A549 (cell line): Measurements from ENCODE around the gene GTF2A1. TPM values are rescaled to one million over a fixed set of nuclear protein-coding genes. Genes with fewer than 3 reads are reported as not detected.
A peak's percentile ranks its signal among the peaks of the same experiment; 100 is the strongest.

Source experiments
- ATAC-seq, 2 experiments: fragments of 200-7000 bp in 1 of 2; fragments of >200 bp in 1 of 2; cut with Nextera tagmentation in 1 of 2; cut with Tn5 transposase in 1 of 2; 3 replicates each; pipeline versions ENCODE4 v1.8.0 to v1.9.1; 2018 to 2020; ENCODE audit warnings: mild to moderate bottlenecking in 1 of 2, moderate library complexity in 1 of 2
- CTCF ChIA-PET: fragments of 300-600 bp; sonication (Branson Sonifier 250); formaldehyde crosslinking; extraction: SDS; loops from one replicate; lab custom pipeline; 2021; ENCODE audit warnings: antibody characterized with exemption, inconsistent platforms; lab: Yijun Ruan, JAX
- POLR2A ChIA-PET: fragments of 350-600 bp; formaldehyde crosslinking; extraction: SDS; loops from one replicate; lab custom pipeline; 2021; ENCODE audit warnings: antibody characterized with exemption, inconsistent platforms; lab: Yijun Ruan, JAX
- DNase-seq, 2 experiments: peaks; one replicate each; pipeline versions ENCODE4 v3.0.0 to v3.0.0-alpha.2; 2011 to 2016; ENCODE audit warnings: low read depth in 1 of 2, low spot score in 1 of 2
- FAIRE-seq: peaks from 2 replicates; lab custom pipeline; 2011; peaks lifted over from hg19 to GRCh38; lab: Jason Lieb, UNC
- H3K27ac ChIP-seq, 2 experiments: fragments of >200 bp; sonication (Bioruptor Twin); formaldehyde crosslinking; 3 replicates each; pipeline ENCODE4 v1.5.1; 2016 to 2017
- H3K4me1 ChIP-seq: fragments of >200 bp; sonication (Bioruptor Twin); formaldehyde crosslinking; 3 replicates; pipeline ENCODE4 v1.6.1; 2016
- H3K4me2 ChIP-seq: fragments of >200 bp; sonication (Bioruptor Twin); formaldehyde crosslinking; 3 replicates; pipeline ENCODE4 v1.6.1; 2016
- H3K4me3 ChIP-seq: fragments of >200 bp; sonication (Bioruptor Twin); formaldehyde crosslinking; 3 replicates; pipeline ENCODE4 v1.5.1; 2016
- H3K9me3 ChIP-seq: fragments of >200 bp; sonication (Bioruptor Twin); formaldehyde crosslinking; 3 replicates; pipeline ENCODE4 v1.6.1; 2016
- CBX2 ChIP-seq: fragments of 200-600 bp; sonication (generic); IDR thresholded peaks from 2 replicates; pipeline ENCODE4 v1.6.1; 2016; ENCODE audit warnings: low read depth, mild to moderate bottlenecking, borderline replicate concordance
- CHD4 ChIP-seq: fragments of 200-600 bp; sonication (generic); IDR thresholded peaks from 2 replicates; pipeline ENCODE4 v1.6.1; 2016; ENCODE audit warnings: antibody characterized with exemption, mild to moderate bottlenecking, borderline replicate concordance
- EHF ChIP-seq: fragments of 250-450 bp; sonication (Bioruptor Pico); IDR thresholded peaks from 2 replicates; pipeline ENCODE4 v1.5.0; 2020; ENCODE audit warnings: mild to moderate bottlenecking
- EP300 ChIP-seq, 2 experiments: fragments of >200 bp; sonication (Bioruptor Twin); formaldehyde crosslinking; IDR thresholded peaks; 2 replicates in 1 of 2; 3 replicates in 1 of 2; pipeline ENCODE4 v1.6.1; 2016 to 2017
- FOSL2 ChIP-seq, 2 experiments: fragments of 450-650 bp in 1 of 2; fragments of >200 bp in 1 of 2; sonication (Bioruptor Twin) in 1 of 2; formaldehyde crosslinking; IDR thresholded peaks; 2 replicates each; pipeline versions ENCODE4 v1.5.0 to v1.6.1; 2016 to 2020; ENCODE audit warnings: mild to moderate bottlenecking in 1 of 2, moderate library complexity in 1 of 2
- HEYL ChIP-seq: fragments of 250-450 bp; sonication (Bioruptor Pico); IDR thresholded peaks from 2 replicates; pipeline ENCODE4 v1.8.0; 2021; ENCODE audit warnings: mild to moderate bottlenecking, moderate library complexity
- JUN ChIP-seq, 2 experiments: fragments of >200 bp; sonication (Bioruptor Twin); formaldehyde crosslinking; IDR thresholded peaks; 2 replicates in 1 of 2; 3 replicates in 1 of 2; pipeline ENCODE4 v1.6.1; 2016 to 2017
- JUNB ChIP-seq: fragments of >200 bp; sonication (Bioruptor Twin); formaldehyde crosslinking; IDR thresholded peaks from 2 replicates; pipeline ENCODE4 v1.6.1; 2016
- MAFK ChIP-seq: fragments of 450-650 bp; IDR thresholded peaks from 2 replicates; pipeline ENCODE4 v1.6.1; 2014; ENCODE audit not compliant: partially characterized antibody
- MAZ ChIP-seq: fragments of 150-350 bp; IDR thresholded peaks from 2 replicates; pipeline ENCODE4 v1.6.1; 2014; ENCODE audit warnings: antibody characterized with exemption, low read depth, low read length, borderline replicate concordance
- NFE2L2 ChIP-seq: fragments of 150-350 bp; conservative IDR thresholded peaks from 2 replicates; pipeline ENCODE4 v1.6.1; 2014; ENCODE audit warnings: low read length
- NR3C1 ChIP-seq: fragments of >200 bp; sonication (Bioruptor Twin); formaldehyde crosslinking; IDR thresholded peaks from 3 replicates; pipeline ENCODE4 v1.6.1; 2017
- PHF8 ChIP-seq: fragments of 200-600 bp; sonication (generic); IDR thresholded peaks from 2 replicates; pipeline ENCODE4 v1.6.1; 2016; ENCODE audit warnings: low read depth, mild to moderate bottlenecking, antibody characterized with exemption, moderate library complexity, borderline replicate concordance
- POLR2A ChIP-seq: IDR thresholded peaks from 2 replicates; pipeline ENCODE4 v1.6.1; 2012; ENCODE audit warnings: mild to moderate bottlenecking, low read length
- RAD21 ChIP-seq, 2 experiments: fragments of >200 bp in 1 of 2; sonication (Bioruptor Twin) in 1 of 2; formaldehyde crosslinking in 1 of 2; IDR thresholded peaks in 1 of 2; conservative IDR thresholded peaks in 1 of 2; 2 replicates in 1 of 2; 3 replicates in 1 of 2; pipeline ENCODE4 v1.6.1; 2012 to 2018; ENCODE audit warnings: inconsistent platforms in 1 of 2
- SMC3 ChIP-seq: fragments of >200 bp; sonication (Bioruptor Twin); formaldehyde crosslinking; IDR thresholded peaks from 3 replicates; pipeline ENCODE4 v1.6.1; 2018; ENCODE audit warnings: inconsistent platforms
- WGBS: methylation state at CpG from one replicate; pipeline ENCODE4 v1.1.6; 2017; ENCODE audit errors: missing lambda C conversion rate; 5-methylcytosine and 5-hydroxymethylcytosine counted together
- polyA plus RNA-seq, 4 experiments: library from polyadenylated mRNA; depleted of rRNA in 3 of 4; stranded (reverse); fragments of >200 nt; fragmentation: RNase III in 1 of 4; extraction: RNeasy Plus Mini Kit Qiagen cat#74134 plus additional on column Dnase treatment in 1 of 4; gene quantifications; 2 replicates in 3 of 4; 3 replicates in 1 of 4; pipeline ENCODE4 v1.2.3, GENCODE V29; 2011 to 2017
- TF ChIP-seq, protein P1 (sequence below): fragments of 150-350 bp; IDR thresholded peaks from 2 replicates; pipeline ENCODE4 v1.6.1; 2014; ENCODE audit warnings: low read depth, mild to moderate bottlenecking, low read length
- TF ChIP-seq, protein P2 (sequence below): IDR thresholded peaks from 2 replicates; pipeline ENCODE4 v1.6.1; 2012; ENCODE audit warnings: low read depth, borderline replicate concordance
- TF ChIP-seq, protein P3 (sequence below): fragments of >200 bp; sonication (Bioruptor Twin); formaldehyde crosslinking; IDR thresholded peaks from 3 replicates; pipeline ENCODE4 v1.6.1; 2016
- TF ChIP-seq, protein P4 (sequence below): IDR thresholded peaks from 2 replicates; pipeline ENCODE4 v1.6.1; 2012
- TF ChIP-seq, protein P5 (sequence below): fragments of >200 bp; sonication (Bioruptor Twin); formaldehyde crosslinking; IDR thresholded peaks from 3 replicates; pipeline ENCODE4 v1.5.1; 2016
- TF ChIP-seq, protein P6 (sequence below): IDR thresholded peaks from 2 replicates; pipeline ENCODE4 v1.6.1; 2012

Gene GTF2A1
- polyA plus RNA-seq, 2 of the 4 experiments (the other 2 are of a cell fraction) = 12.5 to 19.6 TPM

DNA sequence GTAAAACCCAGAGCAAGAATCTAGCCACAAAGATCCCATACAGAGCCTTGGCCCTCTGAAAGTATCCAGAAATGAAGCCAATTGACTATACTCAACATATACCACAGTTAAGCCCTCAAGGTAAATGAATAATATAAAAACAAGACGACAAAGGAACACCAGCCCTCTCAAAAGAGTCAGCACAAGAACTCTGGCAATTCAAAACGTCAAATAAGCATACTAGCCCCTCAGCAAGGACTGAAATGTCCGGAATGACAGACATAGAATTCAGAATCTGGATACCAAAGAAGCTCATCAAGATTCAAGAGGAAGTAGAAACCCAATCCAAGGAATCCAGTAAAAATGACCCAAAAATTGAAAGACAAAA is 49.9 kb downstream of the GTF2A1 start:
- Histone ChIP-seq H3K4me1 (0 out of 3 replicates have a peak, but pooled peaks cover 2% of the 10 kb centered on the region), H3K4me3 (no peak overlapping the region), H3K27ac (peak overlapping the region in 1 of 2 experiments; percentile 92; a peak in 2 of 6 replicates), H3K4me2 (peak overlapping the region; percentile 86; the same call in 2 of the 3 replicates), H3K9me3 (no peaks in the 10 kb centered on the region)
- 13% methylated on average over 3 of the region's 3 CpGs for WGBS
- DNase-seq (no peak), ATAC-seq (no peak), FAIRE-seq (no peak)
- ChIA-PET POLR2A (interaction anchor here (1.0 to 2.1 kb wide), 5 partner anchors 34 to 183 kb away, joined by 5 to 19 read pairs (median 9); partner anchors contain the start of gene GTF2A1), CTCF (interaction anchor here (0.7 to 2.9 kb wide), 14 partner anchors 8 to 294 kb away, joined by 3 to 17 read pairs (median 4); no protein-coding TSS in a partner anchor)
- TF ChIP-seq JUNB (no peak), HEYL (CRISPR knock-in tag) (no peak), SMC3 (no peak), NR3C1 (no peak)
- TF ChIP-seq, protein P1, sequence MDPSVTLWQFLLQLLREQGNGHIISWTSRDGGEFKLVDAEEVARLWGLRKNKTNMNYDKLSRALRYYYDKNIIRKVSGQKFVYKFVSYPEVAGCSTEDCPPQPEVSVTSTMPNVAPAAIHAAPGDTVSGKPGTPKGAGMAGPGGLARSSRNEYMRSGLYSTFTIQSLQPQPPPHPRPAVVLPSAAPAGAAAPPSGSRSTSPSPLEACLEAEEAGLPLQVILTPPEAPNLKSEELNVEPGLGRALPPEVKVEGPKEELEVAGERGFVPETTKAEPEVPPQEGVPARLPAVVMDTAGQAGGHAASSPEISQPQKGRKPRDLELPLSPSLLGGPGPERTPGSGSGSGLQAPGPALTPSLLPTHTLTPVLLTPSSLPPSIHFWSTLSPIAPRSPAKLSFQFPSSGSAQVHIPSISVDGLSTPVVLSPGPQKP = no peak
- TF ChIP-seq, protein P2, sequence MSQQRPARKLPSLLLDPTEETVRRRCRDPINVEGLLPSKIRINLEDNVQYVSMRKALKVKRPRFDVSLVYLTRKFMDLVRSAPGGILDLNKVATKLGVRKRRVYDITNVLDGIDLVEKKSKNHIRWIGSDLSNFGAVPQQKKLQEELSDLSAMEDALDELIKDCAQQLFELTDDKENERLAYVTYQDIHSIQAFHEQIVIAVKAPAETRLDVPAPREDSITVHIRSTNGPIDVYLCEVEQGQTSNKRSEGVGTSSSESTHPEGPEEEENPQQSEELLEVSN = no peak
- TF ChIP-seq, protein P3, sequence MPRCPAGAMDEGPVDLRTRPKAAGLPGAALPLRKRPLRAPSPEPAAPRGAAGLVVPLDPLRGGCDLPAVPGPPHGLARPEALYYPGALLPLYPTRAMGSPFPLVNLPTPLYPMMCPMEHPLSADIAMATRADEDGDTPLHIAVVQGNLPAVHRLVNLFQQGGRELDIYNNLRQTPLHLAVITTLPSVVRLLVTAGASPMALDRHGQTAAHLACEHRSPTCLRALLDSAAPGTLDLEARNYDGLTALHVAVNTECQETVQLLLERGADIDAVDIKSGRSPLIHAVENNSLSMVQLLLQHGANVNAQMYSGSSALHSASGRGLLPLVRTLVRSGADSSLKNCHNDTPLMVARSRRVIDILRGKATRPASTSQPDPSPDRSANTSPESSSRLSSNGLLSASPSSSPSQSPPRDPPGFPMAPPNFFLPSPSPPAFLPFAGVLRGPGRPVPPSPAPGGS = no peak

DNA sequence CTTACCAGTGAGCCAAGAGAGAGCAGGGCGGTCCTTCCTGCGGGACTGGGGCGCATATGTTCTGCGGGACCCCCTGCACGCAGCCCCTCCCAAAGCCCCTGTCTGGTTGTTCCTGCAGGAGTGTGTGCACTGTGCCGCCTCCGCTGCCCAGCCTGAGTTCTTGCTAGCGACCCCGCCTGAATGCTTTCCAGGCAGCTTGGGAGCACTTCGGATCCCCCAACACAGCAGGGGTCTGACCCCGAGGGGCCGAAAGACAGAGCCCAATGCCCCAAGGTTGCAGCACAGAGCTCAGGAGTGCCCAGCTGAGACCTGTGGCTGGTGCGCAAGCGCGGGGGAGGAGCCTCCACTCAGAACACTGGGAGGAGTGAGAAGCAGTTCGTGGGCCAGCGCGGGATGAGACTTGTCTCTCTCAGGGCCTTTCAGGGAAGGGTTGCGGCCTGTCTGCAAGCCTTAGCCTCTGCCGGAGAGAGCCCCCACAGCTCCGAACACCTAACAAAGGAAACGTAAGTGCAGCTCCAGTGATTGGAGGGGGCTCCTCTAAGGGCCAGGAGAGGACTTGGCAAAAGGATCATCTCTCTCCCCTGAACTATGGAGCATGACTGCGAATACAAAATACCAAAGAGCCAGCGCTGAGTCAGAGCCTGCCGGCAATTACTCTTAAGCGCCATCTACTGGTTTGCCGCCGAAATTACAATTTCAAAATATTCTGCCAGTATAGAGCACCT is 50.5 kb downstream of the GTF2A1 start:
- Histone ChIP-seq H3K9me3 (no peaks in the 10 kb centered on the region), H3K4me3 (peak overlapping the region; percentile 62), H3K27ac (peak overlapping the region; percentile 82 to 92), H3K4me1 (0 out of 3 replicates have a peak, but pooled peaks cover 2% of the 10 kb centered on the region), H3K4me2 (peak overlapping the region; percentile 86)
- FAIRE-seq (no peak), DNase-seq (peak; percentile 89 to 91), ATAC-seq (peak; percentile 100)
- CTCF ChIA-PET = interaction anchor here (0.6 to 2.8 kb wide), 19 partner anchors 9 to 294 kb away, joined by 3 to 14 read pairs (median 4); no protein-coding TSS in a partner anchor
- POLR2A ChIA-PET = interaction anchor here (0.6 to 2.1 kb wide), 8 partner anchors 9 to 183 kb away, joined by 3 to 19 read pairs (median 5); partner anchors contain the start of gene GTF2A1
- no peak for TF ChIP-seq CHD4
- TF ChIP-seq SMC3 = peak; percentile 68
- peak; percentile 49; the same call in 1 of the 2 replicates for TF ChIP-seq FOSL2 (IDR thresholded peaks at IDR 0.05)
- TF ChIP-seq FOSL2 (CRISPR knock-in tag; IDR thresholded peaks at IDR 0.05) = peak; percentile 94
- TF ChIP-seq NFE2L2 = no peak
- TF ChIP-seq MAZ = no peak
- peak; percentile 90 for TF ChIP-seq PHF8
- TF ChIP-seq, protein P3 = peak; percentile 90
- TF ChIP-seq, protein P4, sequence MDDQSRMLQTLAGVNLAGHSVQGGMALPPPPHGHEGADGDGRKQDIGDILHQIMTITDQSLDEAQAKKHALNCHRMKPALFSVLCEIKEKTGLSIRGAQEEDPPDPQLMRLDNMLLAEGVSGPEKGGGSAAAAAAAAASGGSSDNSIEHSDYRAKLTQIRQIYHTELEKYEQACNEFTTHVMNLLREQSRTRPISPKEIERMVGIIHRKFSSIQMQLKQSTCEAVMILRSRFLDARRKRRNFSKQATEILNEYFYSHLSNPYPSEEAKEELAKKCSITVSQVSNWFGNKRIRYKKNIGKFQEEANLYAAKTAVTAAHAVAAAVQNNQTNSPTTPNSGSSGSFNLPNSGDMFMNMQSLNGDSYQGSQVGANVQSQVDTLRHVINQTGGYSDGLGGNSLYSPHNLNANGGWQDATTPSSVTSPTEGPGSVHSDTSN = no peak
- peak; percentile 34; the same call in 1 of the 2 replicates for TF ChIP-seq JUNB
- peak; percentile 90 to 93 for TF ChIP-seq JUN (IDR thresholded peaks at IDR 0.05)
- TF ChIP-seq, protein P5, sequence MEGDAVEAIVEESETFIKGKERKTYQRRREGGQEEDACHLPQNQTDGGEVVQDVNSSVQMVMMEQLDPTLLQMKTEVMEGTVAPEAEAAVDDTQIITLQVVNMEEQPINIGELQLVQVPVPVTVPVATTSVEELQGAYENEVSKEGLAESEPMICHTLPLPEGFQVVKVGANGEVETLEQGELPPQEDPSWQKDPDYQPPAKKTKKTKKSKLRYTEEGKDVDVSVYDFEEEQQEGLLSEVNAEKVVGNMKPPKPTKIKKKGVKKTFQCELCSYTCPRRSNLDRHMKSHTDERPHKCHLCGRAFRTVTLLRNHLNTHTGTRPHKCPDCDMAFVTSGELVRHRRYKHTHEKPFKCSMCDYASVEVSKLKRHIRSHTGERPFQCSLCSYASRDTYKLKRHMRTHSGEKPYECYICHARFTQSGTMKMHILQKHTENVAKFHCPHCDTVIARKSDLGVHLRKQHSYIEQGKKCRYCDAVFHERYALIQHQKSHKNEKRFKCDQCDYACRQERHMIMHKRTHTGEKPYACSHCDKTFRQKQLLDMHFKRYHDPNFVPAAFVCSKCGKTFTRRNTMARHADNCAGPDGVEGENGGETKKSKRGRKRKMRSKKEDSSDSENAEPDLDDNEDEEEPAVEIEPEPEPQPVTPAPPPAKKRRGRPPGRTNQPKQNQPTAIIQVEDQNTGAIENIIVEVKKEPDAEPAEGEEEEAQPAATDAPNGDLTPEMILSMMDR = peak; percentile 89
- TF ChIP-seq EP300 (IDR thresholded peaks at IDR 0.05) = no peak
- TF ChIP-seq MAFK = peak; percentile 61
- TF ChIP-seq, protein P1 = no peak
- TF ChIP-seq, protein P6, sequence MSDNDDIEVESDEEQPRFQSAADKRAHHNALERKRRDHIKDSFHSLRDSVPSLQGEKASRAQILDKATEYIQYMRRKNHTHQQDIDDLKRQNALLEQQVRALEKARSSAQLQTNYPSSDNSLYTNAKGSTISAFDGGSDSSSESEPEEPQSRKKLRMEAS = peak; percentile 65
- no peak for TF ChIP-seq CBX2
- no peak for TF ChIP-seq EHF (CRISPR knock-in tag)
- TF ChIP-seq POLR2A = peak; percentile 94
- TF ChIP-seq RAD21 (conservative IDR thresholded peaks at IDR 0.05 in 1 of 2, IDR thresholded peaks at IDR 0.05 in 1 of 2) = peak; percentile 67 to 72
- under 1% methylated on average over 21 of the region's 28 CpGs for WGBS
